Activated CD4-positive, alpha-beta T cell treated with anti-CD3 and anti-CD28 coated beads for 24 hours (primary cell): ENCODE measurements around the gene COA1.
"Not testable (repeated sequence)": the region's sequence is repeated elsewhere in the genome, so short reads cannot be mapped to it uniquely, and the experiment has no call there.

Source experiments
- DNase-seq, 2 donors: peaks; one replicate each; pipeline ENCODE4 v3.0.0-alpha.2; 2020; ENCODE audit warnings: low read depth in 2 of 2

COA1 gene

GRCh38 chr7:43630482-43630881 is 98.8 kb downstream of the COA1 start:
- DNase-seq: no peak

DNA sequence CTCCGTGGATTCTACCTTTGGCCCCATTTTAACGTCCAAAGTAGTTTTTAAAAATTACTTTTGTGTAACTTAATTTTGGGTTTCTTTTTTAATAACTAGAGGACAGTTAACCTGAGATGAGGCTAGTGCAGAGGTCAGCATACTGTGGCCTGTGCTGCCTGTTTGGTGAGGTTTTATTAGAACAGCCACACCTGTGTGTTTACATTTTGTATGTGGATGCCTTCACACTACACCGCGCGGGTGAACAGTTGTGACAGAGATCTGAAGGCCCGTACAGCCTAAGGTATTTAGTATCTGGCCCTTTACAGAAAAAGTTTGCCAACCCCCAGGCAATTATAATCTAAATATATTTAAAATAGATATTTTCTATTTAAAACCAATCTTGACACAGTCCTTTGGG is 99.5 kb downstream of the COA1 start:
- DNase-seq: no peak

- DNase-seq: no peak
Observed at GRCh38 chr7:43628431-43628830, 100.9 kb downstream of the COA1 start.

GRCh38 chr7:43627798-43628197 is 101.5 kb downstream of the COA1 start:
- not testable (repeated sequence) for DNase-seq

DNA sequence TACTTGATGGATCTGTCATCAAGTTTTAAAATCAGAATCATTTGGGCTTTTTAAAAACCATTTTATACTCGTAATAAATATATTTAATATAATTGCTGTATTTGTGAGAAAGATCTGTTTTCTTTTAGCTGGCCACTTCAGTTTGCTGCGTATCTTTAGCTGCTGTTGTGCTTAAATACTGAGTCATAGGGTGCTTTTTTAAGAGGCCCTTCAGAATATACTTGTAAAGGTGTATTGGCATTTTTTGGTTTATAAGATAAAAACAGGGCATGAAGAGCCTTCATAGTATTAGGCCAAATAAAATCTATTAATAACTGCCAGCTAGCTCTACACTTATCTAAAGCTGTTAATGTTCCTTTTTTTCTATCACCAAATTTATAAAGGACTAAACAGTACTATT is 102.6 kb downstream of the COA1 start:
- DNase-seq: no peak

GRCh38 chr7:43625980-43626379 is 103.3 kb downstream of the COA1 start:
- no peak for DNase-seq

- no peak for DNase-seq
Observed at GRCh38 chr7:43625453-43625852, 103.9 kb downstream of the COA1 start.

- no peak for DNase-seq
Observed at GRCh38 chr7:43624156-43624555, 105.2 kb downstream of the COA1 start.

DNA sequence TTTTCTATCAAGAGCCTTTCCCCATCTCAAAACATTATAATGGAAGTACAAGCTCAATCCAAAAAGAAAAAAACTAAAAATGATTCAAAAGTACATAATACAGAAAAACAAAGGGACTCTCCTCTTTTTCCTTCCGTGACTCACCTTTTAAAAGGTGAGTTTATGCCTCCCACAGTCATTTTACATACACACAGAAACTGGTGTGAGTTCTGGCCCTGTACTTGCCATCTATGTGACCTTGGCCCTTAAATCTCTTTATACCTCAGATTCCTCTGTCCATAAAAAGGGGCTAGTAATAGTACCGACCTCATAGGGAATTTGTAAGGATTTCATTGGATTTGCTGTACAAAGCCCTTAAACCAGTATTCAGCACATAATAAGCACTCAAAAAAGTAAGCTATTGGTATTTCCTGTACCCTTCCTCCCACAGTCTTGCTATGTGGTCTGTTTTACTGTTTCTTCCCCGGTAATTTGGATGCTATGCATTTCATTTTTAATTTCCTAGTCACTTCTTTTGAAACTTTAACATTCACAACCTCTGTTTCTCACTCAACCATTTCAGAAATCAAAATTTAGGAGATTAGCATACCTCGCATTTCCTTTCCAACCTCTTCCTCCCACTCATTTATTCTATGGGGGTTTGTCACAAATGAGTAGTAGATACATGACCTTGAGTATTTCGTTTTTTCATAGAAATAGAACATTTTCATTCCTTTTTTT is 107.4 kb downstream of the COA1 start:
- no peak for DNase-seq

DNA sequence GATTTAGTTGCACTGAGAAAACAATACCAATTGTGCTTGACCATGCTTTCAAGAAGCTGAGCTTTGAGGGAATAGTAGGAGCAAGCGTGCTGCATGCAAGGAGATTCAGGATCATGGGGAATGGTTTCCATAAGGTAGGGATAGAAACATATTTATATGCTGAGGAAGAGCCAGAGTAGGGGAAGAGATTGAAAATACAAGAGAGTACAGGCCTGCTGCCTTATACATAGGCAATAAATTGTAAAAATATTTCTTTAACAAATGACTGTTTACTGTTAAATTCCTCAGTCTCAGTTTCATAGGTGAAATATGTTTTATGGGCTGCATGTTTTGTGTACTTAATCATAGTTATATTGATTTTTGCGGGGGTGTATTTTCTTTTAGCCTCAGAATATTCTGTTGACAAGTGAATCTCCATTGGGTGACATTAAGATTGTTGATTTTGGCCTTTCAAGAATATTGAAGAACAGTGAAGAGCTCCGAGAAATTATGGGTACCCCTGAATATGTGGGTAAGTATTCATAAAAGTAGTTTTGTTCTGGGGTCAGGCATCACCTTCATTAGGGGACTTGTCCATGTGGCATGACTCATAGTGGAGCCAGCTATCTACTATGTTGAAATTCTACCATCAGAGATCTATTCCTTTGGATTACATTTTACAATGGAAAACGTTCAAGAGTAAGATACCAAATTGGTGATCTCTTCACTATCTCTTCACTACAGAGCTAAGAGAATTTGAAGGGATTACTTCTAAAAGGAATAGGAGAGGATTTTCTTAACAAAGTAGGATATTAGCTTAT is 109.9 kb downstream of the COA1 start:
- DNase-seq: no peak

DNA sequence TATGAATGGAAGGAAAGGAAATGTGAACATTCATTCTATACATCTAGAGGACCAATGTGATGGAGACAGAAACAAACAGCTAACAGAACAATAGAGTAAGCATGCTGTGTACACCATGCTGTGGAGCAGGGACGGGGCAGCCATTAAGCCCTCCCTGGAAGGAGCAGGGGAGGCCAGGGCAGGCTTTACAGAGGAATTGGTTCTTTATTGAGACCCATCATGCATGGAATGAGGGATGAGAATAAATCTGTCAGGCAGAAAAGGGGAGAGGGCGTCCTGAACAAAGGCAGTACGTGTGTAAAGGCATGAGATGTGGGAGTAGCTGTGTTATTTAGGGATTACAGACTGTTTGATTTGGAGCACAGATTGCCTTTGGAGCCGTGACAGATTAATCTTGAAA is 111.2 kb downstream of the COA1 start:
- DNase-seq: no peak

DNA sequence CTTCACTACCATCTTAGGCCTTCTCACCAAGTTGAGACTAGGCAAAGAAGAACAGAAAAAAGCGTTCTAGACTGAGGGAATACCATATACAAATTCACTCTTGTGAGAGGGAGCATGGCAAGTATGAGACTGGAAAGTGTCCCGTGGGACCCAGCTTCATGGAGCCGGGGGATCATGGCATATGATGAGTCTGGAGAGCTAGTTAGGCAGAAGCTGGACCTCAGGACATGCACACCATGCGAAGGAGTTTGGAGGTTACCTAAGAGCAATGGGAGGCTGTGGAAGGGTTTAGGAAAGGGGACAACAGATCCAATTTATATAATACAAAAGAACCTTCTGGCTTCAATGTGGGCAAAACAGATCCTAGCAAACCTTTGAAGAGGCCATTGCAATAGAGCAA is 112.3 kb downstream of the COA1 start:
- DNase-seq: no peak

DNA sequence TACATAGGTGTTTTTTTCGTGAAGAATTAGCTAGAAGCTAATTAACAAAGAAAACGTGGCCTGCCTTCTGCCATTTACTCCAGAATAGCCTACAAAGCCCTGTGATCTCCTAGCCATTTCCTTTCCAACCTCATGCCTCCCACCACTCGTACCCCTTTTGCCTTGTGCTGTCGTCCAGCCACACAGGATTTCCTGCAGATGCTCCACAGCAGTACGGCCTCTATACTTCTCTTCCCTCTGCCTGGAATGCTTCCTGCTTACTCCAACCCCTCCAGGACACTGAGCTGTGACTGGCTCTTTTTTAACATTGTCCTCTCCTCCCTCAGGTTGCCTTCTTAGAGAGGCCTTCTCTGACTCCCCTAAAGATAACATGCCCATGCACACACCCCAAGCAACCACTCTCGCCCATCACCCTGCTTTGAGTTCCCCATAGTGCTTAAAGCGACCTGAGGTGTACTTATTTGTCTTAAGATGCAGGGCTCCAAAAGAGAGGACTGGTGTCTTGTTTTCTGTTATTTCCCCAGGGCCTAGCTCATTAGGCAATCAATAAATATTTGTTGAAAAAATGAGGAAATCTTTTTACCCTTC is 113.7 kb downstream of the COA1 start:
- no peak for DNase-seq

DNA sequence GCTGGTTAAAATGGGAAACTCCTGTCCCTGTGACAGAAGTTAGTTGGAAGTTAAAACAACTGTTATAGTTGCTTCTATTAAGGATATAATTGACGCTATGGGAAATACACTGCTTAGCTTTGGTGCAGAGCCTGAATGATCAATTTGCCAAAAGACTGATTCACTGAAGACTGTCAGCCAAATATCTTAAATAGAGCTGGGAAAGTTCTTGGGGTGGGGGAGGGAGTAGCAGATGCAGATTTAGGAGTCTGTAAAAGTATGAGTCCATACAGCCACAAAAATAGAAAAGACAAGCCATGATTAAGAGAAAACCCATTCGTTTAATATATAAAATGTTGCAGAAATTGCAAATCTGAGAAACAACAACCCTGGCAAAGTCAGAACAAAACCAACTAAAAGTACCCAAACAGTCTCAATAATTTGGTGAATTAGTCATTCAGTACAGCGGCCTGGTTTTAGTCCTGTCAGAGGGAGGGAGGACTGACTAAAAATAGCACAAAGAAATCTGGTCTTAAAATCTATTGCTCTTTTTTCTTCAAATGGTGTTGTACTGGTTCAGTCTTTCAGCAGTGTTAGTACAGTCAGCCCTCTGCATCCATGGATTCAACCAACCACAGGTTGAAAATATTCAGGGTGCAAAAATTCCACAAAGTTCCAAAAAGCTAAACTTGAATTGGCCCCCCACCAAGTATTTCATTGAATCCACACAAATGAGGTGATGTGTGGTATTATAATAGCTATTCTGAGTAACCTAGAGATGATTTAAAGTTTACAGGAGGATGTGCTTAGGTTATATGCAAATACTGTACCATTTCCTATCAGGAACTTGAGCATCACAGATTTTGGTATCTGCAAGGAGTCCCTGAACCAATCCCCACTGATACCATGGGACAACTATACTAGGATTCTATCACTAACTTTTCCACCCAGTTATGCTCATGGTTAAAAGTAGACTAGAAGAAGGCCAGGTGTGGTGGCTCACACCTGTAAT is 116.4 kb downstream of the COA1 start:
- peak in 1 of 2 donors; percentile 28 for DNase-seq

- no peak for DNase-seq
Observed at GRCh38 chr7:43612128-43612527, 117.2 kb downstream of the COA1 start.

GRCh38 chr7:43609097-43609496 is 120.2 kb downstream of the COA1 start:
- no peak for DNase-seq

GRCh38 chr7:43604251-43604650 is 125.1 kb downstream of the COA1 start:
- DNase-seq: no peak

DNA sequence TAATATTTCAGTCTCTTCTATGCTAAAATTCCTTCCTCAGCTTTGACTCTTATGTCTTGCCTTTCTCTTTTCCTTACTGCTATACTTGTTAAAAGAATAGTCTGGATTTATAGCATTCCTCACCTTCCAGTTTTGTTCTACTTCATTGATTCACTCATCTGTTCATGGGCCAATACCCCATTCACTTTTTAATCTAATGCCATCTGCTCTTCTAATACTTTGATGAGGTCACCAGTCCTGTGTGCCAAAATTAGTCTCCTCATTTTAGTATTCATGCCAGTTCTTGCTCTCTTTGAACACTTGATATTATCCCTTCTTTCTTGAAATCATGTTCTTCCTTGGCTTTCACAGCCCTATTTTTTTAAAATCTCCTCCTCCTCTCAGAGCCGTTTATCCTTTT is 127.1 kb downstream of the COA1 start:
- DNase-seq: no peak

GRCh38 chr7:43600056-43600455 is 129.3 kb downstream of the COA1 start:
- no peak for DNase-seq

GRCh38 chr7:43596426-43596825 is 132.9 kb downstream of the COA1 start:
- DNase-seq: not testable (repeated sequence)

GRCh38 chr7:43594020-43594419 is 135.3 kb downstream of the COA1 start:
- DNase-seq: no peak

DNA sequence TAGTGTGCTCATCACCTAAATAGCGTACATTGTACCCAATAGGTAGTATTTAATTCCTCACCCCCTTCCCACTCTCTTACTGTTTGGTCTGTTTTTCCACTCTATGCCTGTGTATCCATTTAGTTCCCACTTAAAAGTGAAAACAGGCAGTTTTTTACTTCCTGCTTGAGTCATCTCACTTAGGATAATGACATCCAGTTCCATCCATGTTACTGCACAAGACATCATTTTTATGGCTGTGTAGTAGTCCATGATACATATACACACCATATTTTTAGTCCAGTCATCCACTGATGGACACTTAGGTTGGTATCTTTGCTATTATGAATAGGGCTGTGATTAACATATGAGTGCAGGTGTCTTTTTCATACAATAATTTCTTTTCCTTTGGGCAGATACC is 136.3 kb downstream of the COA1 start:
- DNase-seq: no peak
